ENCODE measurements around the gene FBXW4. TPM values are rescaled to one million over a fixed set of nuclear protein-coding genes. Genes with fewer than 3 reads are reported as not detected.

The FBXW4 gene
- total and polyA plus RNA-seq, 2 of the 8 experiments (the other 6 are each of a cell fraction or from before 2014, with no cell fraction given) = 29.0 to 32.8 TPM

GRCh38 chr10:101736666-101737065 is 41.7 kb upstream of the FBXW4 start:
- Histone ChIP-seq H3K56ac (replicated peaks; ENCODE audit: insufficient read length, low read depth, low read length) (no peak overlapping the region), H3K27ac (ENCODE audit: low read depth, low read length) (no peak overlapping the region), H2BK15ac (ENCODE audit: low read length) (no peak overlapping the region), H4K20me1 (replicated peaks in 1 of 2; ENCODE audit: control insufficient read depth in 1 of 2, insufficient read depth in 2 of 2, low read length in 2 of 2) (no peaks in the 10 kb centered on the region), H3K4me1 (replicated peaks in 1 of 4; ENCODE audit: control insufficient read depth in 3 of 4, insufficient read depth in 4 of 4, low read length in 3 of 4) (no peaks in the 10 kb centered on the region), H2BK5ac (ENCODE audit: low read depth, low read length) (no peak overlapping the region), H3K23me2 (ENCODE audit: low read depth, low read length) (no peaks in the 10 kb centered on the region; the same call in 1 of the 2 replicates), H3K9me3 (ENCODE audit: insufficient read depth in 2 of 2, low read depth in 1 of 2, low read length in 1 of 2) (no peaks in the 10 kb centered on the region; a peak in 1 of 4 replicates), H3K79me2 (ENCODE audit: control insufficient read depth in 1 of 2, insufficient read depth in 2 of 2, low read length in 2 of 2) (no peaks in the 10 kb centered on the region), H3K27me3 (replicated peaks in 1 of 4; ENCODE audit: control insufficient read depth in 3 of 4, extremely low read depth in 1 of 4, insufficient read depth in 3 of 4, low read length in 3 of 4) (no peaks in the 10 kb centered on the region), H3K14ac (ENCODE audit: insufficient read length) (no peak overlapping the region), H3K79me1 (ENCODE audit: low read depth, low read length) (no peaks in the 10 kb centered on the region), H3K18ac (ENCODE audit: extremely low read depth, low read length) (no peak overlapping the region), H2AK5ac (ENCODE audit: low read depth, low read length) (no peak overlapping the region), H4K91ac (replicated peaks; ENCODE audit: insufficient read length, low read length) (no peak overlapping the region), H2BK120ac (replicated peaks; ENCODE audit: low read depth, low read length) (no peak overlapping the region), H3K23ac (ENCODE audit: insufficient read length) (no peak overlapping the region), H3K4me3 (ENCODE audit: extremely low read depth in 1 of 4, insufficient read depth in 2 of 4, low read depth in 3 of 4, low read length in 4 of 4) (no peak overlapping the region), H4K8ac (ENCODE audit: extremely low read depth, insufficient read depth, low read length) (no peak overlapping the region), H3K9ac (replicated peaks in 1 of 4; ENCODE audit: extremely low read depth in 1 of 4, low read depth in 3 of 4, low read length in 3 of 4) (no peak overlapping the region), H2BK20ac (ENCODE audit: low read length) (no peak overlapping the region), H3K4ac (replicated peaks; ENCODE audit: insufficient read length, low read depth, low read length) (no peak overlapping the region), H2AFZ (ENCODE audit: low read length) (peak overlapping the region; percentile 94; the same call in 1 of the 2 replicates), H2BK12ac (ENCODE audit: low read depth, low read length) (no peak overlapping the region), H4K5ac (ENCODE audit: insufficient read length, low read depth, low read length) (no peak overlapping the region), H3K4me2 (ENCODE audit: insufficient read depth in 1 of 2, low read depth in 2 of 2, low read length in 2 of 2) (no peak overlapping the region), H3K36me3 (ENCODE audit: control insufficient read depth in 2 of 4, insufficient read depth in 4 of 4, low read length in 3 of 4) (no peaks in the 10 kb centered on the region)
- no peak for DNase-seq (ENCODE audit: low read depth in 1 of 2, low spot score in 2 of 2)
- FAIRE-seq = peak; percentile 62
- ChIA-PET POLR2A (ENCODE audit: partially characterized antibody) (no interaction called here), CTCF (ENCODE audit: partially characterized antibody) (interaction anchor here (0.8 to 2.7 kb wide), 5 partner anchors 12 to 134 kb away, joined by 3 to 7 read pairs (median 6); no protein-coding TSS in a partner anchor)
- WGBS, 2 experiments (ENCODE audit: extremely low coverage in 1 of 2, insufficient coverage in 1 of 2, insufficient read length in 1 of 2, insufficient replicate concordance in 2 of 2, low coverage in 1 of 2, low lambda C conversion rate in 2 of 2, missing lambda C conversion rate in 1 of 2) = 87% methylated on average over 3 of the region's 3 CpGs; no CpG with 5 or more reads in 1 of the 2 experiments
- TF ChIP-seq ATF2 (IDR thresholded peaks at IDR 0.05; ENCODE audit: low read length) (no peak), KDM1A (IDR thresholded peaks at IDR 0.05; ENCODE audit: borderline replicate concordance, low read length) (no peak), EZH2 (IDR thresholded peaks at IDR 0.05; ENCODE audit: low read depth, low read length, severe bottlenecking) (no peak), TCF12 (IDR thresholded peaks at IDR 0.05; ENCODE audit: low read depth, low read length) (no peak), RNF2 (IDR thresholded peaks at IDR 0.05; ENCODE audit: borderline replicate concordance, low read depth, low read length, missing control alignments, poor library complexity, severe bottlenecking) (no peak), RFX5 (IDR thresholded peaks at IDR 0.05; ENCODE audit: borderline replicate concordance, low read depth, low read length) (no peak), ATF3 (IDR thresholded peaks at IDR 0.05; ENCODE audit: insufficient read depth, low read depth, low read length) (no peak), EP300 (IDR thresholded peaks at IDR 0.05; ENCODE audit: borderline replicate concordance in 1 of 2, low read depth in 2 of 2, low read length in 2 of 2) (no peak), BRCA1 (IDR thresholded peaks at IDR 0.05; ENCODE audit: low read depth, low read length) (no peak), KDM4A (IDR thresholded peaks at IDR 0.05; ENCODE audit: low read depth, low read length, severe bottlenecking) (no peak)

Data from H1 (cell line).